HG03432 (cell line): ENCODE data around the gene SH3RF3.
"Not testable (repeated sequence)": the region's sequence is repeated elsewhere in the genome, so short reads cannot be mapped to it uniquely, and the experiment has no call there.

ENCODE experiments used
- ATAC-seq: cut with Tn5 transposase; IDR thresholded peaks from one replicate; pipeline ENCODE4 v1.9.1; 2021; ENCODE audit warnings: mild to moderate bottlenecking, moderate library complexity; ENCODE audit not compliant: unreplicated experiment

Gene SH3RF3

DNA sequence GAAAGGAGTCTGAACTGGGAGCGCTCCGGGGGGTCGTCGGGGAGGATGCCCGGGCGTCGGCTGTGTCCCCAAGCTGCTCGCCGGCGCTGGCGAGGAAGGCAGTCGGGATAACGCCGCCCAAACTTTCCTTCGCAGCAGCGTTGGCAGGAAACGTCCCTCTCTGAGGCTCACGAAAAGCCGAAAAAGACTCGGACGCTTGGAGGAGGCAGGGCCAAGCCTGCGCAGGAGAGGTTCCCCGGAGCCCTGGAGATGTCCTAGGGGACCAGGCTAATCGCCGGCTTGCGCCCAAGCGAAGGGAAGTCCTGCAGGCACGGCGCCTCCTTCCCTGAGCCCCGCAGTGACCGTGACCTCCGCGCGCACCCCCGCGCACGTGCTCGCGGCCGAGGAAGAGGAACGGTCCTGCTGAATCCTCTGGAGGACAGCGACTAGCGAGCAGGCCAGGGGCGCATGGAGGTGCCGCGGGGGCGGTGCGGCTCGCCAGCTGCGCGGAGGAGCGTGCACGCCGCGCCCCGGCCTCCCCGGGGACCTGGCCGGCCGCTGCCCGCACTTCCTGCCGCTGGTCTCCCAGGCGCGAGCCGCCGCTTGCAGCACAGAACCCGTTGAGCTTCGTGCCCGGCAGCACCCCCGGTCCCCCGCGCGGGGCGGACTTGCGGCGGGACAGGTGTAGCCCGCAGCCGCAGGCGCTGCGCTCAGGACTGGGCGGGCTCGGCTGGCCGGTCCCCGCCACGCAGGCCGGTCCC is at the start of gene SH3RF3:
Gene SH3RF3 (plus strand): TSS at position 590 of the 740 bp plus-strand sequence.
- ATAC-seq: peak; percentile 26

DNA sequence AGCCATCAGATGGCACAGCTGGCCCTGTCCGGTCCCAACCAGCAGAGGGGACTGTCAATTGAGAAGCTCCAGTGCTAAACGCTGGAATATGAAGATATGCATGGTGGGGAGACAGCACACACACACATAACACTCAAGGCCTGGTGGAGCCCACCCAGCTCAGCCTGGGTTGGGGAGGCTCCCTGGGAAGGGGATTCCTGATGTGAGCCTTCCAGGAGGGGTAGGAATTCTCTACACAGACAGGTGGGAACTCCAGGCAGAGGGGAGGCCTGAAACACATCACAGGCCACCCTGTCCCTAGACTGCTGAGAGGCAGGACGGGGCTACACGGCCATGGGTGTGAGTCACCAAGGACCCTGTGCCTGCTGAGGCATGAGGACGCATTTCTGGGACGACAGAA is 49.4 kb upstream of the SH3RF3 start:
- ATAC-seq: no peak

DNA sequence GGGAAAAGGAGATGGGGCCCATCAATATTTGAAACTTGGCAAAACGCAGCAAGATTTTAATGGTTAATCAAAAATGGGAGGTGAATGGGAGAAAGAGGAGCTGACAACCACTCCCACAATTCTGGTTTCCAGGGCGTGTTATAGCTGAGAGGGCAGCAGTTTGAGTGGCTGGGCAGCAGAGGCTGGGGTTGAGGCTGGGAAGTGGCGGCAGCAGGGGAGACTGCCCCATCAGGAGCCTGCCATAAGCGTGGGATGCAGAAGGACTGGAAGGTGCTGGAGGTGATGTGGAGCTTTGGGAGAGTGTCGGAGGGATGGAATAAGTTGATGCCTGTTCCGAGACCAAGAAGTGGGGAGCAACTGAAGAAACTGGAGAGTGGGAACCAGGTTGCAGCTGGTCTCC is 48.9 kb upstream of the SH3RF3 start:
- no peak for ATAC-seq

DNA sequence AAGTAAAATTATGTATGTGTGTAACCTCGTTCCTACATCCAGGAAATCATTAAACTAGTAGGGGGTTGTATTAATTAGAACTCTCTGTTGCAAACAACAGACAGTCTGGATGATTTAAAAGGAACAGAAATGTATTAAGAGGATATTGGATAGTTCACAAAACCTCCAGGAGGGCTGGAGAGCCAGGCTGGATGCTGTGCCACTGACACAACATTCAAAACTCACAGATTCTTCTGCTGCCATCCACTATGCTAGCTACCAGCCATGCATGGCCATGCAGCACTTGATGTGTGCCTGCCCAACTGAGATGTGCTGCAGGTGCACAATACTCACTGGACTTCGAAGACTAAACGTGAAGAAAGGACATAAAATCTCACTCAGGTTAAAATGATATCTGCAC is 48.2 kb upstream of the SH3RF3 start:
- ATAC-seq: no peak

DNA sequence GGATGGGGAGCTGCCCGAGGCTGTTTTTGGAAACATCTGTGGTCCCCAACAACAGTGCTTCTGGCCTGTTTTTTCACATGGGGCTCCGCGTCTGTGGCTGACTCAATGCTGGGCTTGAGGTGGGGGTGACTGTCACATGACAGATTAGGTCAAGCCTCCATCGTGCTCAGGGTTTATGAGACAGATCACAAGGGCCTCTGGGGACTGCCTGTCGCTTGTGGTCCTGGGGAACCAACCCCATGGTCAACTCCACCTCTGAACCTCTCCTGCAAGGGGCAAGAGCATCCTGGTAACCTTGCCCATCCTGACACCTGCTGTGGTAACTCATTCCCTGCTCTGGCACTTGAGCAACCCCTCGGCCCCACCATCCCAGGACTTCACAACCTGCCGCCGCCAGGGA is 47.6 kb upstream of the SH3RF3 start:
- ATAC-seq: no peak

DNA sequence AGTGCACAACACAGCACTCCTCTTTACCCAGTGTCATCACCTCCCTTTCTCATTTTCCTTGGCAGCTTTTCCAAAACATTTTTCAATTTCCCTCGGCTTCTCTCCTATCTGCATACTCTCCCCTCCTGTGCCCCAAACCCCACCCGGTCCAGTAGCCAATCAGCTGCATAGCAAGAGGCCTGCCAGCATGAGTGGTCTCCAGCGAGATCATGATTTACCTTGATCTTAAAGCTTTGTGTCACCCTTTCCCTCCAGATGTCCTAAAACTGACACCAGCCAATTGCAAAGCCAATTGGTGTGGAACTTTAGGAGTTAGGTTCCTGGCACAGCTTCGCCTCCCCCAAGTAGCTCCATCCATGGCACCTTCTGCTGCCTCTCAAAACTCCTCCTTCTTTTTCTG is 45.2 kb upstream of the SH3RF3 start:
- no peak for ATAC-seq

DNA sequence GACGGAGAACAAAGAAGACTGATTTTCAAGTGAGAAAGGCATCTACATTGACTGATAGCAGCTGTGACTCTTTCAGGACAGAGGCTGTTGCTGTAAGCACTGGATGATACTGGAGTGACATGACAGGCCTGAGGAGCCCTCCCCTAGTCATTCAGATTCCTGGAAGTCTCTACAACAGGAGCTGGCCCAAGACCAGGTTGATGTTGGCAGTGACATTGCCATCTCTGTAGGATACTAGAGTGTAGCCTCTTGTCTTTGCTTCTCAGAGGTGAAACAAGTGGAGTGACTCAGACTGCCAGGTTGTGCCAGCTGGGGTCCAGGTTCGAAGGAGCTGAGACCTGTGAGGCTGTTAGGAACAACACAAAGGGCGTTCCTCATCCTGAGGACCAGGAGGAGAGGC is 44.7 kb upstream of the SH3RF3 start:
- ATAC-seq: no peak

DNA sequence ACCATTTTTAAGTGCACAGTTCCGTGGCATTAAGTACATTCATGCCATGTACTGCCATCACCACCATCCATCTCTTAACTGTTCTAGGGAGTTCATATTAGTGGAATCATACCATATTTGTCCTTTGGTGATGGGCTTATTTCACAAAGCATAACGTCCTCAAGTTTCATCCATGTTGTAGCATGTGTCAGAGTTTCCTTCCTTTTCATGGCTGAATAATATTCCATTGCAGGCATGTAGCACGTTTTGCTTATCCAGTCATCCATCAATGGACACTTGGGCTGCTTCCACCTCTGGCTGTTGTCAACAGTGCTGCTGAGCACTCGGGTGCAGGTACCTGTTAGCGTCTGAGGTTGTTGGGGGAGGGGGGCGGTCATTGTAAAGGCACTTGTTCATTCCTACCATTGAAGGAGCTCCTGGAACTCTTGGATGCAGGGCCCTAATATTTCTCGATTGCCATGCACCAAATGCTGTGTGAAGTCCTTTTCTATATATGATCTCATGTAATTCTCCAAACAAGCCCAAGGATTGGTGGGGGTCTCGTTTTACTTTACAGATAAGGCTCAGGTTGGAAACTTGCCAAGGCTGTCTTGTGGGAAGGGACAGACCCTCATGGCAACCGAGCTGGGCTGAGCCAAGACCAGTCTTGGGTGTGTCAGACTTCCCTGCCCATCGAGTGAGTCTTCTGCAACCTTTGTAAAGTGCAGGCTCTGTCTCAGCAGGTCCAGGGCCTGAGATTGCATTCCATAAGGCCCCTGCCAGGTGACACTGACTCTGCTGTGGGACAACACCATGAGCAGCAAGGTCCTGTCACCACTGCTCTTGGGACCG is 42.9 kb upstream of the SH3RF3 start:
- ATAC-seq: no peak

DNA sequence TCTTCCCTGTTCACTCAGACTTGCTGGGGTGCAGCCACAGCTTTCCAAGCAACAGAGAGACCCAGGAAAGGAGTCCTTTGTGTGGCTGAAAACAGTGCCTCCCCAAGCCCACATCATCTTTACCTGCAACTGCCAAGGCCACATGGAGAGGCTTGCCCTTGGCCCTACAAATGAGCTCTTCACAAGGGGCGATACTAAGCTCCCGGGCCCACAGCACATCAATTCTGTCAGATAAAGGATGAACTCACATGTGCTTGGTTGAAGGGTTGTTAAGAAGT is 42.3 kb upstream of the SH3RF3 start:
- ATAC-seq: no peak

DNA sequence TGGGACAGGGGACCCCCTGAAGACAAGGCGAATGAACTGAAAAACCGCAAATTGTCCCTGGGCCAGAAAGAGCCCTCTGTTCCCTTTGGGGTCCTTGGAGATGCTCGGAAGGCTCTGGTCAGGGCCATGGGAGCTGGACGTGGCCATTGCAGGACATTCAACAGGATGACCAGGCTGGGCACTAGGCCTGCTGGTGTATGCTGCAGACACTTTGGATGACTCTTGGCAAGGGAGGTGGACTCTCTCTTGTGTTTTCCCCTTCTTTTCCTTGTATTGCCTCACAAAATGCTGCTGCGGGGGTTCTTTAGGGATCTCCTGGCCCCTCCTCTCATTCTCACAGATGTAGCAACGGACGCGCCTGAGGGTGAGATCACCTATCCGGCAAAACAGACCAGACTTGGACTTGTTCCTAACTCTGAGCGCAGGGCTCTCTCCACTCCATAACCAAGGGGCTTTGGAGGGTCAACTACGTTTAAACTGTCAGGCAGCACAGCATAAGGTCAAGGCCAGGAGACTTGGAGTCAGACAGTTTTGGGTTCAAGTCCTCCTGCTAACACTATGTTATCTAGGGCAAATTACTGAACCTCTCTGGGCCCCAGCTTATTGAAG is 41.8 kb upstream of the SH3RF3 start:
- ATAC-seq: no peak

DNA sequence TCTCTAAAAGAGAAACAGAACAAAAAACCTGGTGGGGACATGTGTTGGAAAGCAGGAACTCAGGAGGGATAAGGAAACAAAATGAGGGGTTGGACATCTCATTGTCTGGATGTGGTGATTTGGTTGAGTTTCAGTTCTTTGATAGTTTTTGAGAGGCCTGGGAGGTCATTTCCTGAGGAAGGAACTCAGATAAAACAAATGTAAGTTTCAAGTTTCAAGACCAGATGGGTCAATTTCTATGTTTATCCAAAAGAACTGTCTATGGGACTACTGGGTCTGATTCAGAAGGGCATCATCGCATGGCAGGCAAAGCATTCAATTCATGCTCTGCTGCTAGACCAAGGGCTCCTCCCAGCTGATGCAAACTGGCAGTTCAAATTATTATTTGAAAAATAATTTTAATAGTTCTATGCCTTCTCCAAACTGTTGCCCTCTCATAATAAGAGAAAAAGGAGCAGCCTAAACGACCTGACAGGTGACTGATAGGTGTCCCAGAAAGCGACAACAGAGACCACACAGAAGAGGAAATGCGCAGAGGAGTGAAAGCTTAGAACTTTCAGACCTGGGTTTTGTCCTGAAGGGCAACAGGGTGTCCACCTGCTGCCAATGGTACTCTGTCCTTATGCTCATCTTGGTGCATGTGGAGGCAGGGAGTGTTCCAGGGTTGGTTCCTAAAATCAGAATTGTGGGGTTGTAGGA is 39.3 kb upstream of the SH3RF3 start:
- no peak for ATAC-seq

DNA sequence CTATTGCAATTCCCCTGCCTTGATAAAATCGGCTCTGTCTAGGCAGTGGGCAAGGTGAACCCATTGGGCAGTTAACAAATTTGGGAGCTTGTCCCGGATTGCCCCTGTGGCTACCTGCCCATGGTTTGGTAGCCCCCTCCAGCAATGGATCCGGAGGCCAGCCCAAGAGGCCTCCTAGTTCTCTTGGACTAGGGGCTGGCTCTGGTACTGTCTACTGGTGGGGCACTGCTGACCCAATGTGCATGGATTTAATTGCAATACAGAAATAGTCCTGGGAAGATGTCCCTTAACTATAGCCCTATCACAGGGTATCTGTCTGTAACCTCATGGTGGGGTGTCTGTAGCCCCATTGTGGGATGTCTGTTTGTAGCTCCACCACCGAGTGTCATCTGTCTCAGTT is 37.5 kb upstream of the SH3RF3 start:
- ATAC-seq: no peak

DNA sequence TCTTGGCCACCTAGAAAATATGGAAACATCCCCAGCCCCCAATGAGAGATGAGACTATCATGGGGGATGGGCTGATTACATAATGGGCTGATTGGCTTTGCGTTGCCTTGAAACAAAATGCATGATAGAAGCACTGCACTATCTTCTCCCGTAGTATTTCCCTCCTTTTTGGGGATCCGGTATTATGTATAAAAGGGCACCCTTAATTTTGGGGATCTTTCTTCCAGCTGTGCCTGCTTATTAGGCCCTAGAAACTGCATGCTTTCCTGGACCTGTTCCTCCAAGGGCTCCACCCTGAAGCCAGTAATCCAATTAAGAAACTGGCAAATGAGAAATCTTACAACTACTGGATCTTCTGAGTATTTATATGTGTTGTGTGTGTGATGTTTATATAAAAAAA is 34.9 kb upstream of the SH3RF3 start:
- ATAC-seq: no peak

DNA sequence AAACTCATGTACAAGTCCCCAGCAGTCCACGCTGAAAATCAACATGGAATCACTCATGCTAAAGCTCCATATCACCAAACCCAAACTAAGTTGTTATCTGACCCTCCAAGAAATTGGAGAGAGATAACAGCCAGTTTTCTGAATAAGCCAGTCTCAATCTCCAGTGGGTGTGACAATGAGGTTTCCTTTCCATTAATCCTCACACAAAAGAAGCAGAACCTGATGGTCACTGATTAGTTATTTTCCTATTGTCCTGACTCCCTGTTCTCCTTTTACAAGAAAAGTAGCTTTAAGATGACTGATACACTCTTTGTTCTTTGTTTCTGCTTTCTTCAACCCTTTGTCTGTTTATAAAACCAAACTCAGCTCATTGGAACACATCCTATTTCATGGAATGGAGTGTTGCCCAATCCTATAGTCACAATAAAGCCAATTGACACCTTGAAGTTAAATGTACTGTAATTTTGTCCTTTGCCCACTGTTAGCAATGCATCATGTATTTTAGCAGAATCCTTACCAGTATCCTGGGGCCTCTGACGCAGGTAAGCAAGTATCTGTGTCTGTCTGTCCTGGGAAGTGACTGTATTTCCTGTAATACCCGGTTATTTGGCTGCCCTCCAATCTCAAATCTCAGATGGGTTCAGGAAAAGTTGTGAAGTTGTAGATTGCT is 30.6 kb upstream of the SH3RF3 start:
- ATAC-seq: no peak

DNA sequence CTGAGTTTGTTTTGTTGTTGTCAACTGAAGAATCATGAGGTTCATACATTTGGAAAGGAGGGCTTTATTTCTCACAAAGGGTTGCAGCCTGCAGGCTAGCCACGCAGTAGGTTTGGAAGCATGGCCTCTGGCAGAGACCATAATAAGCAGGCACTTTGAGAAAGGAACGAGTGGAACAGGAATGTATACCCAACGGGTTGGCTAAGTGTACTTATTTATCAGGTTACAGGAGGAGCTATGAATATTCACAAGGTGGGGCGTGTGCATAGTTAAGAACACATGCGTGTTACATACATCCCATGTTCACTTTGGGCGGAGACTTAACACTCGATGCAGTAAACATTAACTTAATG is 30.1 kb upstream of the SH3RF3 start:
- no peak for ATAC-seq

DNA sequence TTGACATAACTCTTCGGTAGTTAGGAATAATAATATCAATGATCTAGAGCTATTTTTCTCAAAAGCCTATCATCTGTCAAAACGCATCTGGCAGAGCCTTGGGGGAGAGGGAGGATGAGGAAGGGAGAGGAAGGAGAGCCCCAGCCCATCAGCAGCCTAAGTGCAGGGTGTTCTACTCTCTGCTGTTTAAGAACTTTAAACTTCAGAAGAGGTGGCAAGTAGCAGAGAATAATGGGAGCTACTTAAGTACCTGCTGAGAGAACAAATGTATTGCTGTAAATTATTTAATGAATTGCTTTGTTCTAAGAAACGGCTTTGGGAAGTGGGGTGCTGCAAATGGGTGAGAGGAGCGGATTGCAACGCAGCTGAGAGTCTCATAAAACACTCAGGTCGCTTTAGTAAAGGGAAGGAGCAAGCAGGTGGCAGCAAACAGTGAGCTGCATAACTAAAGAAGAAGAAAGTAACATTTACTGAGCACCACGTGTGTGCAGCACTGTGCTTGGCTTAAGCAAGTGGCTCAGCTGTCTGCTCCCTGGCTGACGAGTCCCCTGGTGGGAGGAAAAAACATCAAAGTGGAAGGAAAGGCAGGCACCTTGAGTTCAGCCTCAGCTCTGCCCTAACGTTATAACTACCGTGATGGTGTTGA is 26.3 kb upstream of the SH3RF3 start:
- ATAC-seq: no peak

DNA sequence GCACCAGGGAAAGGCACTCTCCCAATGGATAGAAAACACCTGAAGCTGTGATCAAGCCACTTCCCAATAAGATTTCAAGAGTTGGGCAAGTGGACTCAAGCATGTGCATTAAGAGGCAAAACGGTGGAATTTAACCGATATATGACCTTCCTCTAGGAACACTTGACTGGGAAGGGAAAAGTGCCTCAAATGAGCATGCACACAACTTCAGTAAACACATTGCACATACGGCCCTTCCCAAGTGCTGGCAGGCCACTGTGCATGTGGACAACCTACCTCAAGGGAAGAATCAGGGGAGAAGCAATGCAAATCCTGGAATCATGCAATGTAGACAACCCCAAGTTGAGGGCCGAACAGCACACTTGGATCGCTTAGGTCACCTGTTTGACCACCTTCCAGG is 23.9 kb upstream of the SH3RF3 start:
- ATAC-seq: no peak

DNA sequence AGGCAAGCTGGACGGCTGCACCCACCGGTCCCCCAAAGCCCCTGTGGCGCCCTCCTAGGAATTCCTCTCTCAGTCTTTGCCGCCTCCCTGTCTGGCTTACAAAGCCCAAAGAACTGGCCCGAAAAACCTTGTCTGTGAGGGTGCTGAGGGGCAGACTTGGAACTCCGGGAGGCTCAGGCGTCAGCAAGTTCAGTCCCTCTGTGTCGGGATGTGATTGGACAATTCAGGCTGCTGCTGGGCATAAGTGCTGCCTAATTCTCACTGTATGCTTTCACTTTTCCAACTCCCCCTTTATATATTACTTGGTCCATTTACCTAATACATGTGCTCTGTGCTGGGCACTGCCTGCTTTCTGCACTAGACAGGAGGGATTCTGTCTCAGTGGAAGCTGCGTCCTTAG is 20.3 kb upstream of the SH3RF3 start:
- no peak for ATAC-seq

DNA sequence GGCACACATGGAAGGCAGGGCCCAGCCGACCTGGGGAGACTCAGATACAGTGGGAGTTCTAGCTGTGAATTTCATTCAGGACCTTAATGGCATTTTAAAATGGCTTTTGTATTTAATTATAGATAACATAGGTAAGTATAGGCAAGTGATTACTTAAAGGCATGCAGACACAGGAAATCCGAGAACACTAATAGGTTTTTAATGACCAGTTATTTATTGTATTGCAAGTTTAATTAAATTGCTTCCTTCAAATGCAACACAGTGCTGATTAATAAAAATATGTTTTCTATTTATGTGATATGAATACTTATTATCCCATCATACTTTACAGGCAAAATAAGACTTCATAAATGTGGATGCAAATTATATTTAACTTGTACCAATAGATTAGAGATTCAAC is 19.7 kb upstream of the SH3RF3 start:
- no peak for ATAC-seq

DNA sequence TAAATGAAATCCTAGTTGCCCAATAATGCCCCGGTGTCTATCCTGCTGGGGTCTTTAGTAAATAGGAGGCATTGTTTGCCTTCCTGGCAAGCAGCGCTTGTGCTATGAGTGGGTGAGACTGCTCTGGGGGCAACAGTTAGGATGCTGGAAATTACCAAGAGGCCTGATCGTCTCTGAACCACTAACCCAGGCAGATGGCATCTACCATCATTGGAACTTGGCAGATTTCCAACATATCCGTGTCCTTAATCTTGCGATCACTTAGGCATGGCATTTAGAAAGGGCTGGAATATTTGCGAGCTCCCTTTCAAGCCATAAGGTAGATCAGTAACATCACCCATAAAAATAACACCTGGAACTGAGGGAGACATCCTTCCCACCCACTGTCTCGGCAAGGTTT is 18.8 kb upstream of the SH3RF3 start:
- ATAC-seq: no peak

DNA sequence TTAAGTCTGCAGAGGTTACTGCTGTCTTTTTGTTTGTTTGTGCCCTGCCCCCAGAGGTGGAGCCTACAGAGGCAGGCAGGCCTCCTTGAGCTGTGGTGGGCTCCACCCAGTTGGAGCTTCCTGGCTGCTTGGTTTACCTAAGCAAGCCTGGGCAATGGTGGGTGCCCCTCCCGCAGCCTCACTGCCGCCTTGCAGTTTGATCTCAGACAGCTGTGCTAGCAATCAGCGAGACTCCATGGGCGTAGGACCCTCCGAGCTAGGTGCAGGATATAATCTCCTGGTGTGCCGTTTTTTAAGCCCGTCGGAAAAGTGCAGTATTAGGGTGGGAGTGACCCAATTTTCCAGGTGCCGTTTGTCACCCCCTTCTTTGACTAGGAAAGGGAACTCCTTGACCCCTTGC is 11.8 kb upstream of the SH3RF3 start:
- not testable (repeated sequence) for ATAC-seq
